Renal cortex interstitium (tissue), 11 donors: ENCODE data around the gene DNM3. TPM values are rescaled to one million over a fixed set of nuclear protein-coding genes. Genes with fewer than 3 reads are reported as not detected.

Experiments used
- DNase-seq, 11 donors: peaks; one replicate each; pipeline ENCODE4 v3.0.0-alpha.2; 2013; ENCODE audit warnings: low read depth in 9 of 11, low spot score in 4 of 11; ENCODE audit errors: extremely low read depth in 1 of 11
- polyA plus RNA-seq, 3 donors: library from polyadenylated mRNA; unstranded; fragments of 120-200 nt; gene quantifications; one replicate each; pipeline ENCODE4 v1.2.1, GENCODE V29; 2013; ENCODE audit not compliant: insufficient read length in 3 of 3

The DNM3 gene
- polyA plus RNA-seq, 3 donors, result 4.2 to 5.2 (median 4.8) TPM

DNA sequence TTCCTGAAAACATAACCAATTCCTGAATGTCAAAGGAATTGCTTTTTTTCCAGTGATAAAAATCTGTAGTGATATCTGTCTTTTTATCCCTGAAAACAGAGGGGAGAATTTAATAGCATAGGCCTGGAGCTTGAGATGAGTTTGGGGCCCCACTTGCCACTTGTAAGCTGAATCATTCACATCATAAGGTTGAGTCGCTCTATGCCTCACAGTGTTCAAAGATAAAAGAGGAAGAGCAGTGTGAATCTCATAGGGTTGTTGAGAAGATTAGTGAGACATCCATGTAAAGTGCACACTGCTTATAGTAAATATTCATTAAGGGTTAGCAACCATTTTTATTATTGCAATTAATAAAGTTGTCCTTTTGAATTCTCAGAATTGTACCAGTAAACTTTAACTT lies 271.3 kb downstream of the DNM3 start:
- no peak for DNase-seq

DNA sequence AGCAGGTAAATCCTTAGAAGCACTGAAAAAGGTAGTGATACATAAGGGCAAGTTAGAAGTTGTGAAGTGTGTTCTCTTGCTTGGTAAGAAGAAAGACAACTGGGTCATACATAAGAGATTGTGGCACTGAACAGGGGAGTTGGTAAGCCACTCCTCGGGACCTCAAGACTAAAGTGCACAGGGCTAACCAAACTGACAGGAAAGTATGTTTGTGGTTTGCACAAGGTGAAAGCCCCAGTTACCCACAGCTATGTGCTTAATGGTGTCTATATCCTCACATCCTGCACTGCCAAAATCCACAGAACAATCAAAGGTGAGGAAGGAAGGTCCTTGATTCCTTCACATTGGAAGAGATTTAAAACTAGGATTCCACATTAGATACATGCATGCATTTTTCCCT lies 276.5 kb downstream of the DNM3 start:
- no peak for DNase-seq

DNA sequence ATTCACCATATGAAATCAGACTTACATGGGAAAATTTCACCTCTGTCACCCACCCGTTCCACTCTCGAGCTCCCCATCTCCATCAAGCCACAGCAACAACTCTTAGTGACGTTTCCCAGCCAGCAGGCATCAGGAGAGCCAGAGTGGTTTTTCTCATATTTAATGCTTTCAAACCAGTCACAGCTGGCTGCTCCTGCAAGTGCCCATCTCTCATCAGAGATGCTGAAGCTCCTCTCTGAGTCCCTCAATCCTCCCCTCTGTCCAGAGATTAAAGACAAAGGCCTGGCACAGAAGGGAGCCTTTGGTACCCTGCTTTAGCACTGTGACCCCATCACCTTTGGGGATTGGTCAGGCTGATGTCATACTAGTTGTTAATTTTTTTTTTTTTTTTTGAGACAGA lies 277.3 kb downstream of the DNM3 start:
- no peak for DNase-seq

DNA sequence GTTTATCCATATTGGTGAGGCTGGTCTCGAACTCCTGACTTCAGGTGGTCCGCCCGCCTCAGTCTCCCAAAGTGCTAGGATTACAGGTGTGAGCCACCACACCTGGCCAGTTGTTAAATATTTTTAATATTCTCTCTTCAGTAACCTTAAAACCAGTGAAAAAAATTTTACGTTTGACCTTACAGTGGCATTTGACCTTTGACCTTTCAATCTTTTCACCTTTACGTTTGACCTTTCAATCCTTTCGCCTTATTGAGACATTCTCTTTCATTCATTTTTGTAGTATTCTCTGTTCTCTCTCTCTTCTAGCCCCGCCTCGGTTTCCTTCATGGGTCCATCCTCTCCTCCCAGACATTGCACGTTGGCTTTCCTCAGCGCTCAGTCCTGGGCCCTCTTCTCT lies 277.9 kb downstream of the DNM3 start:
- no peak for DNase-seq

DNA sequence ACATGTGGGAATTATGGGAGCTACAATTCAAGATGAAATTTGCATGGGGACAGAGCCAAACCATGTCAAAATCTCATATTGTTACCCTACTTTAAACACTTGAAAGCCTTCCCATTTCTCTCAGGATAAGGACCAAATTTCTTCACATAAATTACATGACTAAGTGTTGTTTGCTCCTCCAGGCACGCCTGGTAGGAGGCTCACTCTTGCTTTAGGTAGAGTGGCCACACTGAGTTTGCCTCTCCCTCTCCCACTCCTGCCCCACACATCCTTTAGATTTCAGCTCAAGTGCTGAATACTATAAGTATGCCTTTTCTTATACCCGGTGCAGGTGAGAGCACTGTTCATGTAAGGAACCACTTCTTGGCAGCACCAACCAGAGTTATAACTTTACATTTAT lies 279.1 kb downstream of the DNM3 start:
- DNase-seq, result no peak

DNA sequence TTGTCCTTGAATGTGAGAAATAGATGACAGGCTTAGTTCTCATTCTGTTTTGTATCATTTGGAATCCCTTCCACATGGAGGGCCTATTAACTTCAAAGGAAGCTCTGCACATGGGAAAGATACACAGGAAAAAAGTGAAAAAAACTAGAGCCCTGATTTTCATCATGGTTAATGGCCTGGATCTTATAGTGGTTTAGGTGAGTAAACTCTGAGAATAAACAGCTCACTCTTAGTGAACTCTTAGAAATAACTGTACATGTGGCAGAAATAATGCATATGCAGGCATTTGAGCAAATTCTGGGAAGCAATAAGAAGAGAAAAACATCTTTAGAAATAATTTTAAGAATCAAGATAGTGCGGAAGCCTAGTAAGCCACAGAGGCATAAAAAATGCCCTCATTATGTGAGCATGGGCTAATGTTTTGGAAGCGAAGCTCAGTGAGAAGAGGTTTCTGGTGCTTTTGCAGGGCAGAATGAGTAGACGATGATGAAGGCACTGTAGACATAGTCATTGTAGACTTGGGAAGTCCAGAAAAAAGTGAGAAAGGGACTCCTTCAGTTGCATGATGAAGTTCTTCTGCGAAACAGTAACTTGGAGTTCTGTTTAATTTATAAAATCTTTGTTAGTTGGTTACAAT lies 279.9 kb downstream of the DNM3 start:
- DNase-seq, result no peak

DNA sequence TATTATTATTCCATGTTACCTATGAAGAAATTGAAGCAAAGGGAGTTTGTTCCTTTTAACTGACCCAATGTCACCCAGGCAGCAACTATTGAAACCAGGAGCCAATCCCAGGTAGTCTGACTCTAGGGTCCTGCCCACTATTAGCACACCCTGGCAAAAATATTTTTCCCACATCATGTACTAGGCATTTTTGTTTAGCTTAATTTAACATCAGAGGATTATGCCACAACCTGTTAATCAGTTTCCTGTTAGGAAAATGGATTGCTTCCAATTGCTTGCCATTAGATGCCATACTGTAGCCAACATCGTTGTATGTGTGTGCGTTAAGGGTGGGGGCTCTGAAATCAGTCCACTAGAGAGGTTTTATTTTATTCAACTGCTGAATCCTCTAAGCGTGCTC lies 281.1 kb downstream of the DNM3 start:
- DNase-seq, result no peak

DNA sequence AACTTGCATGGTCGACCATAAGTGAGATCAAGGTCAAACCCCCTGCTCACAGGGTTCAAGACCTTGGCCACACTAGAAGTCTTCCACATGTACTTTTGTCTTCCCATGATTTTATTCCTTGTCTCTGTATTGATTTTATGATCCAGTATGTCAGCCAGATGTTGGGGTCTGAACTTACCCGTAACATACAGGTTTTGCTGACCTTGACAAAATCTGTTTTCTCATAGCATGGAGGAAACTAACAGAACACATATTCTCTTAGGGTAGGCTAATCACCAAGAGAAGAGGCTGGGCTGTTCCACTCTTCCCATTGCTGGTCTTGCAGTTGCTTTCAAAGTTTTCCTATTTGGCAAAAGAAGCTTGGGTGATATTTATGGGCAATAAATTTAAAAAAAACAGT lies 284.0 kb downstream of the DNM3 start:
- no peak for DNase-seq

DNA sequence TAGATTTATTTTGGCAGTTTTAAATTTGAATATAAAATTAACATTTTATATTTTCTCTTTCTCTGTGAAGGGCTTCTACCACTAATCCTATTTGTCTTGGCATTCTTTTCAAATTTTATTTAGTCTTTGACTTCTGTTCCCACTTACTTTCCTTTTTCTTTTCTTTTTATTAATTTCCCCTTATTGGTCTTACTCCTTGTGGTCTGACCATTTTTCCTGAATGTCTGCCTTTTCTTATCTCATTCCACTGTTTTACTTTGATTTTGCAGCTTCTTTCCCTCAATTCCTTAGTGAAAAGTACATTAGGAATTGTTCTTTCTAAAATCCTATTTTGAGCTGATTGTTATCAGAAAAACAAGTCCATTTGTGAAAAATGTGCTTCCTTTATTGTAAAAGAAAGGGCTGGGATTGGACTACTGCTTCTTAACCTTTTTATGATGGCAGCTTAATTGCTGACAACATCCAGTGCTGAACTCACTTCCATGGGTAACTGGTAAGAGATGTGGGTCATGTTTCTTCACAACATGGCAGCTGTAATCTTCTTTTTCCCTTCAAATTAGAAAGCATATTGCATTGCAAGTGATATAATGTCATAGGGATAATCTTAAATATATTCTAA lies 284.6 kb downstream of the DNM3 start:
- no peak for DNase-seq

DNA sequence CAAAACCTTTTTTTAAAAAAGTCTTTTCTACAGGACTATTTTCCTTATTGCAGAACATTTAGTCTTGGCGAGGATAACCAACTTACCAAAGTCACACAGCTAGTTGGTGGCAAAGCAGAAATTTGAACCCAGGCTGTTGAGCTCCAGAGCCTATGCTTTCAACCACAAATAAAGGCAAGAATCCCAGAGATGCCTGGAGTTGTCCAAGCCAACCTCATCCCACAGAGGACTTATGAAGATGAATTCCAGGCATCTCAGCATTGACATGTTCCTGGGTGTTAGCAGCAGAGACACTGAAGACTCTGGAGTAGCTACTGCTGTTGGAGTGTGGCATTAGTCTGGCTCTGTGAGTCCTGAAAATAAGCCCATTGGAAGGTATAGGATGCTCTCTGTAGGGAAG lies 291.5 kb downstream of the DNM3 start:
- DNase-seq, result no peak

DNA sequence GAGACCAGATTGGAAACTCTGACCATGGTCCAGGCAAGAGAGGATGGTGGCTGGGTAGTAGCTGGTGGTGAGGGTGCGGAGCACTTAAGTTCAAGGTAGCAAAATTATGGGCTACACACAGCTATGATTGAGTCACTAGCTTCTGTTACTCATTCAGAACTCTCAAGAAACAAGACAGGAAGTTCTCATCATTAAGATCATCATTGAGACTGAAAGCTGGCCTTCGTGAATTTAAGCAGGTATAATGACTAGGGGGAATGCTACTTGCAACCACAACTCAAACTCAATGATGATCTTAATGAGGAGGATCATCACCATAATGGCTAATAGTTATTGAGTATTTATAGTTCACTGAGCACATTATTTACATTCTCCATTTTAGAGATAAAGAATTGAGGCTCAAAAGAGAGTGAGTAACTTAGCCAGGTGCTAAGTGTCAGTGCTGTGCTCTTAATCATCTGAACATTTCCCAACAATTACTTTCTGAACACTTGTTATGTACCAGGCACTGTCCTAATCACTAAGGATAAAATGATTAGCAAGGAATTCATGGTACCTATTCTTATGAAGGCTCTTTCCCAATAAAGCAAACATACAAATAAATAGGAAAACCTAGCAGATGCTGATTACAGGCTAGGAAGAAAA lies 292.9 kb downstream of the DNM3 start:
- DNase-seq, result no peak

DNA sequence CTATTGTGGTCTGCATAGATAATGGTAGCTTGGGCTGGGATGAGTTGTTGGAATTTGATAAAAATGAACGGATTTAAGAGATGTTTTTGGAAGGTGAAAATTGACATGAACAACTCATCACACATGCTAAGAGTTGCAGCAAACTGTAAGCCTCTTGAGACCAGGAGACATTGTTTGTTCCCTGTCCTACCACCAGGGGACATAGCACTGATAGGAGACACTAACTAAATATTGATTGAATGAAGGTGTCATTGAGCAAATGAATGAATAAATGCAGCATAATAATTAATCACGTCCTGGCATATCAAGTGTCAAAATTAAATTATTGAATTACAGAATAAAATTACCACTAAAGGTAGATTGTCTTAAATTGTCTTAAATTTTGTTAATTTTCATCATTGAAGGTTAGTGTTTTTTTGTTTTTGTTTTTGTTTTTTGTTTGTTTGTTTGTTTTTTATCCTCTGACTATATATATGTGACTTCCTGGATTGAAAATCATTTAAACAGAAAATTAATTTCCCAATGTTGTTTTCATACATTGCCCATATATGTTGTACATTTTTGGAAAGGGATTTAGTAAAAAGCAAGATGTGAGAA lies 293.9 kb downstream of the DNM3 start:
- DNase-seq, result no peak

DNA sequence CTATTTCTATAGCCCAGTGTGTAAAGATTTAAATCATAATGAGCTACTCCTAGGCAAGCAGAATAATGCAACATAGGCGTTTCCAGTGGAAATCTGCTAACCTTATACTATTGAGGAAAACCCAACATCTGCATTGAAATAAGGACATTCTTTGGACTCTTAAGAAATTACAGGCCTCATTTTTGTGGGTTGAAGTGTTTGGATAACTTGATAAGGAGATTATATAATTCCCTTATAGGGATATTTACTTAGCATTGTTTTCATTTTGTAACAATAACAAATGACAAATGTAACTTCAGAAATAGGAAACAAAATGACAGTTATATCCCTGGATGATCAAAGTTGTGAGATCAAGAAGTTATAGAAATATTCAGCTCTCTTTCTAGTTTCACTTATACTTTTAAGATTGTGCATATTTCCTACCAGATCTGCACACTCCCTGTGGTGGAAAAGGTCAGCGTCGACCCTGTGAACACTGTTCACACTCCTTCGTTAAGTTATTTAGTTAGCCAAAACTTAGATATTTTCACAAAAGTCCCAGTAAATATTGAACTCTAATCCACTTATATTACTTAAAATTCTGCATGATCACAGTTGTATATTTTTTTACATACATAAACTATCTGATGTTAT lies 294.8 kb downstream of the DNM3 start:
- DNase-seq, result no peak

DNA sequence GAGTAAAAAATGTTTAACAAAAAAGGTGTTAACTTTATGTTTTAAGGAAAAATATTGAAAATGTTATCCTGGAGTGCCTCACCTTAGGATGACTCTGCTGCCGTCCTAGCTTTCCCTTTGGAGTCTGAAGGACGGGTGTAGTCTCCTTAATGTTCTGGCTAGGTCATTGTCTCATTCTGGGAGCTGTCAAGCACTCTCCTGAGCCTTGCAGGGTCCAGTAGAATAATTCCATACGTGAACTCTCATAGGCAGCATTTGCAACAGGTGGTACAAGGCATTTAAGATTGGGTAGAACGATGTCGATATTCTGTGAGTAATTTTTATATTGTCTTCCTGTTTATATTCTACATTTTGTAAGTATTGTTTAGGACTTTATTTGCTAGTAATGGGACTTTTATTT lies 295.6 kb downstream of the DNM3 start:
- no peak for DNase-seq

DNA sequence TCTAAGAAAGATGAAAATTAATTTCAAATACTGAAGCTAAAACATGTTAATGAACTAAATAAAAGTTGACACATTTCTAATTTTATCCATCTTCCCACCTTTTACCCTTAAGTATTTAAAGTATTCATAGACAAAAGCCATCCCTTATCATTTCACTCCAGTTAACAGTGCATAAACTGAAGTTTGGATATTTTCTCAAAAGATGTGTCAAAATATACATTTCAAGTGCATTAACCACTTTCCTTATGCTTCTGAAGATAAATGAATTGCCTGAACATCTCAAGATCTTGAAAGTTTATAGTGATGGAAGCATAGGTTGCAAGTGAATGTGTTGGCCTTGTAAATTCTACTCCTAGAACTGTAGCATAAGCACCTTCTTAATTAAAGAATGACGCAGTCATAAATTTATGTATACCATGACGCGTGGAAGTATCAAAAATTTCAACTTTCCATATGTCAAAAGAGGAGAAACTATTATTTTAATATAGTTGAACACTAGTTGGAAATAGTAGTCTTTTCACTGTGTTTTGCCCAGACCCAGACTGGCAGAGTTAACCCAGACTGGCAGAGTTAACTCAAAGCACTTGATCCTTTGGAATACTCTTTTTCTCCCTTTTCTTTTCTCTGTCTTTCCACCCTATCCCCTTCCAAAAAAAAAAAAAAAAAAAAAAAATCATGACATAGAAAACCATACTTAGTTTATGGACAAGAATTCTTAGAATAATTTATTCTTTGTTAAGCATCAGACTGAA lies 296.6 kb downstream of the DNM3 start:
- DNase-seq, result no peak

DNA sequence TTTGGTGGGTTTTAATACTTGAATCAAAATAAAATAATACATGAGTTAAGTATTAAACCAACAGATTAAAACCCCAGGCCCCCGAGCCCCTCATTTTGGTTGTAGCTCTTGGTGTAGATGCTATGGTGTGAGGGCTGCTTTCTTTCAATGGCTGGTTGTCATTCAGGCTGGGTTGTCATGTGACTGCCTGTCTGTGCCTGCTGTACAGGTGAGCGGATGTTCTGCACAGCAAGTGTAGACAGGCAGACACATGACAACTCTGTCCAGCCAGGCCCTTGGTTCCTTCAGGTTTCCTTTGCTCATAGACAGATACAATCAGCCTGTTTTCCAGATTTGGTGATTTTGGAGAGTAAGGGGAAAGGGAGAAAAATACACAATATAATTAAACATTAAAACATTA lies 297.3 kb downstream of the DNM3 start:
- no peak for DNase-seq

DNA sequence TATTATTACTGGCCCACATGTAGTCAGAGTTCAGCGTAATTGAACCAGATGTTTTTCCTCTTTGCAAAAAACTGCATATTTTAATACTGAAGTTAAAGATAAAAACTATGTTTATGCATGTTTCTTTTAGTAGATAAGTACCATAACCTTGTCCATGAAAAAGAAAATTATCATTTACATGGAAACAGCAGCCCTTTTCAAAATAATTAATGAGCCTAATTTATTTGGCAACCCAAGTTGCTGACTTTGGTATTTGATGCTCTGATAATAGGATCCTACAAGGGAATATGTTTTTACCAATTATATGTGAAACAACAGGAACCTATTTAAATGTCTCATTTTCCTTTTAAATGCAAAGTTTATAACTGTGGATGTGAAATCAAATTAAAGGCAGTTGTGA lies 297.9 kb downstream of the DNM3 start:
- no peak for DNase-seq

DNA sequence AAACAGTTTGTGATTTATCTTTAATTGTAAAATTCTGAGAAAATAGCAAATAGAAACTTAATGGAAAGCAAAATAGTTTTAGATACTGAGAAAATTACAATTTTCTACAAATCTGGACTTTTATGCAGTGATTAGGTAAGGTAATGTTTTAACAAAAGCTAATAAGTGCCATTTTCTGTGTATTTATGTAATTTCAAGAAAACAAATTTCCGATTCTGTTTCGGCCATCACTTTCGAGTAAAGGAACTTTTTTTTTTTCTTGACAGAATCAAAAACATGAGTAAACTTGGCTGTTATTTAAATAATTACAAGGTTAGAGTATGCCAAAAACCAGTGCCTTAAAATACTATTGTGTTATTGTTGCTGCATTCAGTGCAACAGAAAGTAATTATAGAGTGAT lies 298.8 kb downstream of the DNM3 start:
- no peak for DNase-seq

DNA sequence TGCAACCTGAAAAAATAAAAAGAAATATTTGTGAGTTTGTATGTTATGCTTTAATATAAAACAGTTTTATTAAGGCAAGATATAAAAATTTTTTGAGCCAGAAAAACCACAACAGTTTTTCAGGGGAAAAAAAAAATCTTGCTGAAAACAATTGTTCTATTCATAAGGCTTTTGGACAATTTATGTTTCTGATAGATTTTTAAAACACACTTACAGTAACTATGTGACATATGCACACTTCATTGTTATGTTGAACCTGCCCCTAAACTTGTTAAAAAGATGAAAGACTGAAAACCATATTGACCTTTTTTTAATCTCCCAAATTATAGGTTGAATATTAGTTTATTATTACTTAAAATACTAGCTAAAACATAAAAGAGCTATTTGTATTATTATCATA lies 299.3 kb downstream of the DNM3 start:
- no peak for DNase-seq
